ENCODE measurements around the gene ZNF430.

DNA sequence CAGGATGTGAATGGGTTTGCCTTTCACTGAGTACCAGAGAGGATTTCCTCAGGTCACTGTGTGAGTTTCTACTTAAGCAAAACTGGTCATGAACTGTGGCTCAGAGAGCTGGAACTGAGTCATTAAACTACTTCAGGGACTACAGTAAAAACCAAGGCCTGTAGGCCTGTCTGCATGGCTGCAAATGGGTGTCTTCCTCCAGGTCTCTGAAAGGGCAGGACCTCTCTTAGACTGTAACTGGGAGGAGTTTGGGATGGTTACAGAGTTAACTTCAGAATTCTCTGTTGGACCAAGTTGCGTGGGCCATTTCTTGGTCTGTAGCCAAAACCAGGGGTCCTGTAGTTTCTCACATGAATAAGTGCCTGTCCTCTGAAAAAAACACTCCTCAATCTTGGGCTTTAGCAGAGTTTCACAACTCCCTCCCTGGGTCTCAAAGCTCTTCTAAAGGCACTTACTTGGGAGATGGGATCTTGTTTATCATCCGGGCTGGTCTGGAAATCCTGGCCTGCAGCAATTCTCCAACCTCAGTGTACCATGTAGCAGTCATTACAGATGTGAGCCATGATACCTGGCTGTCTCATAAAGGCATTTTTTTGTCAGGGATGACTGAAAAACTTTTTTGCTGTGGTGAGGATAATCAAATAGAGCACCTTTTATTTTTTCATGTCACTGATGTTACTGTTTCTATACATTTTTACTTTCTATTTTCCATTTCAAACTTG lies 81.2 kb downstream of the ZNF430 start:
- TF ChIP-seq EP300 (IDR thresholded peaks at IDR 0.05) (no peak), POLR2AphosphoS5 (IDR thresholded peaks at IDR 0.05) (no peak)
- TF ChIP-seq, protein P1, sequence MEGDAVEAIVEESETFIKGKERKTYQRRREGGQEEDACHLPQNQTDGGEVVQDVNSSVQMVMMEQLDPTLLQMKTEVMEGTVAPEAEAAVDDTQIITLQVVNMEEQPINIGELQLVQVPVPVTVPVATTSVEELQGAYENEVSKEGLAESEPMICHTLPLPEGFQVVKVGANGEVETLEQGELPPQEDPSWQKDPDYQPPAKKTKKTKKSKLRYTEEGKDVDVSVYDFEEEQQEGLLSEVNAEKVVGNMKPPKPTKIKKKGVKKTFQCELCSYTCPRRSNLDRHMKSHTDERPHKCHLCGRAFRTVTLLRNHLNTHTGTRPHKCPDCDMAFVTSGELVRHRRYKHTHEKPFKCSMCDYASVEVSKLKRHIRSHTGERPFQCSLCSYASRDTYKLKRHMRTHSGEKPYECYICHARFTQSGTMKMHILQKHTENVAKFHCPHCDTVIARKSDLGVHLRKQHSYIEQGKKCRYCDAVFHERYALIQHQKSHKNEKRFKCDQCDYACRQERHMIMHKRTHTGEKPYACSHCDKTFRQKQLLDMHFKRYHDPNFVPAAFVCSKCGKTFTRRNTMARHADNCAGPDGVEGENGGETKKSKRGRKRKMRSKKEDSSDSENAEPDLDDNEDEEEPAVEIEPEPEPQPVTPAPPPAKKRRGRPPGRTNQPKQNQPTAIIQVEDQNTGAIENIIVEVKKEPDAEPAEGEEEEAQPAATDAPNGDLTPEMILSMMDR (IDR thresholded peaks at IDR 0.05): no peak

All from sigmoid colon (tissue), 4 donors.